ENCODE data around the gene CD177.
"Not testable (repeated sequence)": the region's sequence is repeated elsewhere in the genome, so short reads cannot be mapped to it uniquely, and the experiment has no call there.

GRCh38 chr19:43377624-43378023 lies 24.1 kb downstream of the CD177 start:
- not testable (repeated sequence) for TF ChIP-seq CTCF, POLR2AphosphoS5, EP300, POLR2A (IDR thresholded peaks at IDR 0.05)
